Measurements from ENCODE around the gene GRIN2D. TPM values are rescaled to one million over a fixed set of nuclear protein-coding genes. Genes with fewer than 3 reads are reported as not detected.

GRIN2D gene
- total RNA-seq, 2 experiments from 2014 or later: 0.13 to 0.18 TPM

DNA sequence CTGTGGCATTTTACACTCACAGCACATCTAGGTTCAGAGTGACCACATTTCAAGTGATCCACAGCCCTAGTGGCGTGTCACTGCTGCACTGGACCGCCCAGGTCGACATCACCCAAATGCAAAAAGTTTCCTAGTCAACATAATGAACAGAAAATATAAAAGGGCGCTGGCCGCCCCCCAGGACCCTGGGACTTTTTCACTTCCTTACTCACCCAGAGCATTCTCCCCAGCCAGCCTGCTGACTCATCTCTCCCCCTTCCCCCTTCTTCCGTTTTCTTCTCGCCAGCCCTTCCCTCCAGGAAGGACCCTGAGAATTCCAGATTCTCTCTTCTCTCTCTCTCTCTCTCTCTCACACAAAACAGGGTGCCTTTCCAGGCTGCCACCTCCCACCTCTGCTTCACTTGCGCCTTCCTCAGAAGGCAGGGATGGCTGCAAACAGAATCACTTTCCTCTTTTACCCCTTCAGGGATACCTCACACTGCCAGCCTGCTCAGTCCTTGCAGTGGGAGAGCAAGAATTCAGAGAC, 31.3 kb downstream of the GRIN2D start:
- Mint-ChIP-seq H3K36me3 (ENCODE audit: low read depth) (no peaks in the 10 kb centered on the region), H3K4me1 (ENCODE audit: low read depth) (peaks cover 6% of the 10 kb centered on the region), H3K4me3 (no peak overlapping the region), H3K27me3 (peaks cover 4% of the 10 kb centered on the region), H3K27ac (no peak overlapping the region), H3K9me3 (no peaks in the 10 kb centered on the region)
- ChIA-PET CTCF (no interaction called here), POLR2A (no interaction called here)
- TF ChIP-seq, protein P1, sequence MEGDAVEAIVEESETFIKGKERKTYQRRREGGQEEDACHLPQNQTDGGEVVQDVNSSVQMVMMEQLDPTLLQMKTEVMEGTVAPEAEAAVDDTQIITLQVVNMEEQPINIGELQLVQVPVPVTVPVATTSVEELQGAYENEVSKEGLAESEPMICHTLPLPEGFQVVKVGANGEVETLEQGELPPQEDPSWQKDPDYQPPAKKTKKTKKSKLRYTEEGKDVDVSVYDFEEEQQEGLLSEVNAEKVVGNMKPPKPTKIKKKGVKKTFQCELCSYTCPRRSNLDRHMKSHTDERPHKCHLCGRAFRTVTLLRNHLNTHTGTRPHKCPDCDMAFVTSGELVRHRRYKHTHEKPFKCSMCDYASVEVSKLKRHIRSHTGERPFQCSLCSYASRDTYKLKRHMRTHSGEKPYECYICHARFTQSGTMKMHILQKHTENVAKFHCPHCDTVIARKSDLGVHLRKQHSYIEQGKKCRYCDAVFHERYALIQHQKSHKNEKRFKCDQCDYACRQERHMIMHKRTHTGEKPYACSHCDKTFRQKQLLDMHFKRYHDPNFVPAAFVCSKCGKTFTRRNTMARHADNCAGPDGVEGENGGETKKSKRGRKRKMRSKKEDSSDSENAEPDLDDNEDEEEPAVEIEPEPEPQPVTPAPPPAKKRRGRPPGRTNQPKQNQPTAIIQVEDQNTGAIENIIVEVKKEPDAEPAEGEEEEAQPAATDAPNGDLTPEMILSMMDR (IDR thresholded peaks at IDR 0.05): no peak
- ATAC-seq: peak; percentile 61
- intact Hi-C loops (cut with micrococcal nuclease): no loop called here
- peak; percentile 35 for DNase-seq

DNA sequence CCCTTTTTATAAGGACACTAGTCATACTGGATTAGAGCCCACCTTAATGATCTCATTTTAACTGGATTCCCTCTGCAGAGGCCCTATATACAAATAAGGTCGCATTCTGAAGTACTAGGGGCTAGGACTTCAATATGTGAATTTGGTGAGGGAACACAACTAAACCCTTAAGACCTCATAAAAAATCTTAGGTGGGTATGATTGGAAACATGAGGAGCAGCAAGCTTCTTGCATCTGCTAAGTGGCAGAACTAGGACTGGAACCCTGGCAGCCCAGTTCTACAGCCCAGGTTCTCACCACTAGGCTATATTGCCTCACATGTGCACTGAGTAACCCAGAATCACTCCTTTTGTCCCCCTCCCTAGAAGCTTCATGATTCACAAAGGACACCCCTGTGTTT, 35.2 kb downstream of the GRIN2D start:
- no peaks in the 10 kb centered on the region for H3K9me3 Mint-ChIP-seq
- TF ChIP-seq, protein P1 (IDR thresholded peaks at IDR 0.05): no peak

DNA sequence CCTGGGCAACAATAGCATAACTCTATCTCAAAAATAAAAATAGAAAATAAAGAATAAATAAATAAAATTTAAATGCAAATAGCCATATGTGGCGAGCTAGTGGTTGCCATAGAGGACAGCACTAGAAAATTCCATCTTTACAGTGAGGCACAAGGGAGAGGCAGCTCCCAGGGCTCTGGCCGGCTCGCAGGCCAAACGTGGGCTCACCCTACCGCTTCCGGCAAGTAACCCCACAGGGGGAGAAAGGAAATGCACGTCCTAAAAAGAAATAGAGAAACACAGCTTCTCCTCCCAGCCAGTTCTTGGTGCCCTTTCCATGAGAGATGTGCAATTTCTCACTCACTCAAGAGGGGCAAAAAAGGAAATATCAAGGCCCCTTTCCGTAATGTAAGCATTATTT, 39.9 kb downstream of the GRIN2D start:
- no peaks in the 10 kb centered on the region for H3K36me3 Mint-ChIP-seq (ENCODE audit: low read depth)
- no peaks in the 10 kb centered on the region for H3K9me3 Mint-ChIP-seq
- H3K4me3 Mint-ChIP-seq: no peak overlapping the region
- DNase-seq: no peak
- peaks cover 7% of the 10 kb centered on the region for H3K27me3 Mint-ChIP-seq
- no peak for ATAC-seq
- intact Hi-C loops (cut with micrococcal nuclease): no loop called here
- ChIA-PET POLR2A (interaction anchor here (1.1 kb wide), 1 partner anchor 70 kb away, joined by 3 read pairs; the partner anchor contains the start of genes SYNGR4 and TMEM143), CTCF (interaction anchor here (1.5 kb wide), 1 partner anchor 42 kb away, joined by 3 read pairs; the partner anchor contains the start of gene KDELR1)
- no peaks in the 10 kb centered on the region for H3K4me1 Mint-ChIP-seq (ENCODE audit: low read depth)
- no peak overlapping the region for H3K27ac Mint-ChIP-seq
- TF ChIP-seq, protein P1 (IDR thresholded peaks at IDR 0.05): no peak

More for the DNA sequence above, 35.2 kb downstream of the GRIN2D start:
- ChIA-PET CTCF (interaction anchor here (0.7 kb wide), 1 partner anchor 37 kb away, joined by 3 read pairs; no protein-coding TSS in a partner anchor), POLR2A (interaction anchor here (0.8 to 0.9 kb wide), 2 partner anchors 10 to 15 kb away, joined by 3 to 5 read pairs; no protein-coding TSS in a partner anchor)
- H3K4me3 Mint-ChIP-seq: no peak overlapping the region
- H3K36me3 Mint-ChIP-seq (ENCODE audit: low read depth): no peaks in the 10 kb centered on the region
- no peak overlapping the region for H3K27ac Mint-ChIP-seq
- ATAC-seq (no peak), DNase-seq (no peak)
- intact Hi-C loops (cut with micrococcal nuclease): no loop called here
- peaks cover 5% of the 10 kb centered on the region for H3K27me3 Mint-ChIP-seq
- H3K4me1 Mint-ChIP-seq (ENCODE audit: low read depth): peaks cover 6% of the 10 kb centered on the region

DNA sequence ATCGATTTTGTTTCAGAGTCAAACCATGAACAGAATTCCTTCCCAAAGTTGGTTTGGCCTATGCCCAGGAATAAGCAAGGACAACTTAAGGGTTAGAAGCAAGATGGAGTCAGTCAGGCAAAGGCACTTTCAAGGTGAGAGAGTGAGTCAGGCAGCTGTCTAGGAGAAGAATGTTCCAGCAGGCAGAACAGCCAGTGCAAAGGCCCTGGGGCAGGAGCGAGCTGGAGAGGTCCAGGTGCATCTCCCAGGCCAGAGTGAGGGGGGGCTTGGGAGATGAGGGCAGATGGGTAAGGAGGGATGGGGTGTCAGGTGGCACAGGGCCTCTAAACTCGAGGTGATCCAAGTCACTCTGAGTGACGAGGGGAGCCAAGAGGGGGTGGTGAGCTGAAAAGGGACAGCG, 43.1 kb downstream of the GRIN2D start:
- ATAC-seq: no peak
- H3K4me3 Mint-ChIP-seq: no peak overlapping the region
- no peak overlapping the region for H3K27ac Mint-ChIP-seq
- H3K36me3 Mint-ChIP-seq (ENCODE audit: low read depth): no peaks in the 10 kb centered on the region
- H3K9me3 Mint-ChIP-seq: no peaks in the 10 kb centered on the region
- ChIA-PET CTCF (interaction anchor here (1.4 kb wide), 1 partner anchor 45 kb away, joined by 5 read pairs; the partner anchor contains the start of gene KDELR1), POLR2A (no interaction called here)
- no peaks in the 10 kb centered on the region for H3K4me1 Mint-ChIP-seq (ENCODE audit: low read depth)
- intact Hi-C loops (cut with micrococcal nuclease): no loop called here
- DNase-seq: no peak
- TF ChIP-seq, protein P1 (IDR thresholded peaks at IDR 0.05): no peak
- H3K27me3 Mint-ChIP-seq: peaks cover 8% of the 10 kb centered on the region

DNA sequence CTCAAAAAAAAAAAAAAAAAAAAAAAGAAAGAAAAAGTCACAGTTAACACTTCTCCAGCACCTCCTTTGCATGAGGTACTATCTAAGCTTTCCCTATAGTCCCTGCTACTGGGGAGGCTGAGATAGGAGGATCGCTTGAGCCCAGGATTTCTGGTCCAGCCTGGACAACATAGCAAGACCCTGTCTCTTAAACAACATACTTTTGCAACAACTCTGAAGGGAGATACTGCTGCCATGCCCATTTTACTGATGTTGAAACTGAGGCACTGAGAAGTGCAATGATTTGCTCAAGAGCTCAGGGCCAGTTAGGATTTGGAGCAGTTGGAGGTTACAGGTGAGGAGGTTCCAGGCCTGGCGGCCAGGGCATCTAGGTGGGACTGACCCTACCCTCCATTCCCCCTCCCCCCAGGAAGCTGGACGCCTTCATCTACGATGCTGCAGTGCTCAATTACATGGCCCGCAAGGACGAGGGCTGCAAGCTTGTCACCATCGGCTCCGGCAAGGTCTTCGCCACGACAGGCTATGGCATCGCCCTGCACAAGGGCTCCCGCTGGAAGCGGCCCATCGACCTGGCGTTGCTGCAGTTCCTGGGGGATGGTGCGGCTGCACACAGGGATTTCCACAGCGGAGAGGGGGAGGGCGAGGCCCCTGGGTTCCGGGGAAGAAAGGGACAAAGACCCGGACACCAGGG, 48.0 kb downstream of the GRIN2D start:
- CTCF ChIA-PET: interaction anchor here (1.8 kb wide), 1 partner anchor 50 kb away, joined by 5 read pairs; the partner anchor contains the start of gene KDELR1
- TF ChIP-seq, protein P1 (IDR thresholded peaks at IDR 0.05): no peak
- Mint-ChIP-seq H3K4me1 (ENCODE audit: low read depth) (peaks cover 17% of the 10 kb centered on the region), H3K27ac (no peak overlapping the region), H3K9me3 (no peaks in the 10 kb centered on the region), H3K36me3 (ENCODE audit: low read depth) (peaks cover 5% of the 10 kb centered on the region), H3K4me3 (peak overlapping the region; percentile 2), H3K27me3 (peaks cover 21% of the 10 kb centered on the region)
- no peak for ATAC-seq
- intact Hi-C loops (cut with micrococcal nuclease): no loop called here
- DNase-seq: no peak
- POLR2A ChIA-PET: interaction anchor here (0.7 to 1.0 kb wide), 2 partner anchors 90 to 175 kb away, joined by 3 read pairs; no protein-coding TSS in a partner anchor

Data from activated CD8-positive, alpha-beta T cell treated with anti-CD3 and anti-CD28 coated beads for 36 hours (primary cell).